ENCODE data around the gene RIC8B.

Gene RIC8B

DNA sequence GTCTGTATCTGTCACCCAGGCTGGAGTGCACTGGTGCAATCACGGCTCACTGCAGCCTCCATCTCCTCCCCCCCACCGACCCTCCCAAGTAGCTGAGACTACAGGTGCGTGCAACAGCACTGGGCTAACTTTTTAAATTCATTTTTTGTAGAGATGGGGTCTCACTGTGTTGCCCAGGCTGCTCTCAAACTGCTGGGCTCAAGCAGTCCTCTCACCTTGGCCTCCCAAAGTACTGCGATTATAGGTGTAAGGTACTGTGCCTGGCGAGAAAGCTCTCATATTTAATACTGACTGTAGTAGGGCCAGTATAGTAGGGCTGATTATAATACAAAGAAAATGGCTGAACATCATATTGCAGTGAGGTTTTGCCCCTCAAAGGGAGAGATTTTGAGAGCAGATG lies 2.4 kb downstream of the RIC8B start:
- TF ChIP-seq POLR2AphosphoS5 (IDR thresholded peaks at IDR 0.05; ENCODE audit: low read depth, low read length), result no peak
- TF ChIP-seq FOXP2 (optimal IDR thresholded peaks at IDR 0.05; ENCODE audit: borderline replicate concordance, extremely low read depth, extremely low read length, insufficient read depth), result no peak
- TF ChIP-seq TAF1 (IDR thresholded peaks at IDR 0.05; ENCODE audit: borderline replicate concordance, insufficient read depth, low read length), result no peak
- TF ChIP-seq, protein P1, sequence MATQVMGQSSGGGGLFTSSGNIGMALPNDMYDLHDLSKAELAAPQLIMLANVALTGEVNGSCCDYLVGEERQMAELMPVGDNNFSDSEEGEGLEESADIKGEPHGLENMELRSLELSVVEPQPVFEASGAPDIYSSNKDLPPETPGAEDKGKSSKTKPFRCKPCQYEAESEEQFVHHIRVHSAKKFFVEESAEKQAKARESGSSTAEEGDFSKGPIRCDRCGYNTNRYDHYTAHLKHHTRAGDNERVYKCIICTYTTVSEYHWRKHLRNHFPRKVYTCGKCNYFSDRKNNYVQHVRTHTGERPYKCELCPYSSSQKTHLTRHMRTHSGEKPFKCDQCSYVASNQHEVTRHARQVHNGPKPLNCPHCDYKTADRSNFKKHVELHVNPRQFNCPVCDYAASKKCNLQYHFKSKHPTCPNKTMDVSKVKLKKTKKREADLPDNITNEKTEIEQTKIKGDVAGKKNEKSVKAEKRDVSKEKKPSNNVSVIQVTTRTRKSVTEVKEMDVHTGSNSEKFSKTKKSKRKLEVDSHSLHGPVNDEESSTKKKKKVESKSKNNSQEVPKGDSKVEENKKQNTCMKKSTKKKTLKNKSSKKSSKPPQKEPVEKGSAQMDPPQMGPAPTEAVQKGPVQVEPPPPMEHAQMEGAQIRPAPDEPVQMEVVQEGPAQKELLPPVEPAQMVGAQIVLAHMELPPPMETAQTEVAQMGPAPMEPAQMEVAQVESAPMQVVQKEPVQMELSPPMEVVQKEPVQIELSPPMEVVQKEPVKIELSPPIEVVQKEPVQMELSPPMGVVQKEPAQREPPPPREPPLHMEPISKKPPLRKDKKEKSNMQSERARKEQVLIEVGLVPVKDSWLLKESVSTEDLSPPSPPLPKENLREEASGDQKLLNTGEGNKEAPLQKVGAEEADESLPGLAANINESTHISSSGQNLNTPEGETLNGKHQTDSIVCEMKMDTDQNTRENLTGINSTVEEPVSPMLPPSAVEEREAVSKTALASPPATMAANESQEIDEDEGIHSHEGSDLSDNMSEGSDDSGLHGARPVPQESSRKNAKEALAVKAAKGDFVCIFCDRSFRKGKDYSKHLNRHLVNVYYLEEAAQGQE (IDR thresholded peaks at IDR 0.05; ENCODE audit: insufficient read depth in 1 of 2, low read depth in 2 of 2, low read length in 2 of 2), result no peak
- no peak for TF ChIP-seq SIN3A (IDR thresholded peaks at IDR 0.05; ENCODE audit: borderline replicate concordance, insufficient read depth, low read length)

DNA sequence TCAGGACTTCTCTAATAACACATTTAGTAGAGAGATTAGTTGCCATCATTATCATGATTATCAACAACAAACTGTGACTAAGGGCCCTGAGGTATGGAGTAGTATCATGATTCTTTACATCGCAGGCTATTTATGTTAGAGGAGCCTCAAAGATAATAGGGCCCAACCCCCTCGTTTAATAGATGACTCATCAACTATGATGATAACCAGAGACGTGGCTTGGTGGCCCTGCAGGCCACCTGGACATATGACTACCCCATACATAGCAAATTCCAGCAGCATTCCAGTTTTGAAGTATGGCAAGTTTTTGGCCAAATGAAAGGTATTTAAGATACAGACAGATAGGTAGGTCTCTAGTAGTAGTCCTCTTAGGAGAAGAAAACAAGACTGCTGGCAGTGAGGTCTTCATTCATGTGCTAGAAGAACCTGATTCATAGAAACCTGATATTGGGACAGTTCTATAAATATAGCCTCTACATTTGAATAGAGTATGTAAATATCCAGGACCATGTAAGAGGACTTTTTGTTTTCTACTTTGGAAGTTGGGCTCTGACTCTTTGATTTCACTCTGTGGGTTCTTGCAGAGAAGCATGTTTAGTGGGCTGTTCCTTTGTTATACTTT lies 5.6 kb downstream of the RIC8B start:
- TF ChIP-seq TAF1 (IDR thresholded peaks at IDR 0.05; ENCODE audit: borderline replicate concordance, insufficient read depth, low read length) (no peak), POLR2AphosphoS5 (IDR thresholded peaks at IDR 0.05; ENCODE audit: low read depth, low read length) (no peak), FOXP2 (optimal IDR thresholded peaks at IDR 0.05; ENCODE audit: borderline replicate concordance, extremely low read depth, extremely low read length, insufficient read depth) (no peak), SIN3A (IDR thresholded peaks at IDR 0.05; ENCODE audit: borderline replicate concordance, insufficient read depth, low read length) (no peak)
- TF ChIP-seq, protein P1 (IDR thresholded peaks at IDR 0.05; ENCODE audit: insufficient read depth in 1 of 2, low read depth in 2 of 2, low read length in 2 of 2), result no peak

DNA sequence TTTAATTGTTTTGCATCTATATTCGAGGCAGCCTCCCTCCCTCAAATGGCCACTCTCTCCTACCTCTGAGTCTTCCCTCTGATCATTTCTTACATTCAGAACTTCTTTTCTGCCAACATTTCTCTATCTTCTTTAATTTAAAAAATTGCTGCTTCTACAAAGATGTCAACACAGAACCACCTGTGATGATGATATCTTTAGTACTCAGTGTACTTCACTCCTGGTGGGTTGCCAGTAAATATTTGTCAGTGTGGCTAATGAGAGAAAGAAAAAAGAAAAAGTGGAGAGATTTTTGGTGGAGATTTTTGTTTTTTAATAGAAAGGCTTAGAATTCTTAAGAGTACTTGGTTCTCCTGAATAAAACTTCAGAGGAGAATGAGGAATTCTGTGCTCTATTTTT lies 8.1 kb downstream of the RIC8B start:
- TF ChIP-seq, protein P1 (IDR thresholded peaks at IDR 0.05; ENCODE audit: insufficient read depth in 1 of 2, low read depth in 2 of 2, low read length in 2 of 2), result no peak
- no peak for TF ChIP-seq SIN3A (IDR thresholded peaks at IDR 0.05; ENCODE audit: borderline replicate concordance, insufficient read depth, low read length)
- no peak for TF ChIP-seq TAF1 (IDR thresholded peaks at IDR 0.05; ENCODE audit: borderline replicate concordance, insufficient read depth, low read length)
- TF ChIP-seq FOXP2 (optimal IDR thresholded peaks at IDR 0.05; ENCODE audit: borderline replicate concordance, extremely low read depth, extremely low read length, insufficient read depth), result no peak
- TF ChIP-seq POLR2AphosphoS5 (IDR thresholded peaks at IDR 0.05; ENCODE audit: low read depth, low read length), result no peak

DNA sequence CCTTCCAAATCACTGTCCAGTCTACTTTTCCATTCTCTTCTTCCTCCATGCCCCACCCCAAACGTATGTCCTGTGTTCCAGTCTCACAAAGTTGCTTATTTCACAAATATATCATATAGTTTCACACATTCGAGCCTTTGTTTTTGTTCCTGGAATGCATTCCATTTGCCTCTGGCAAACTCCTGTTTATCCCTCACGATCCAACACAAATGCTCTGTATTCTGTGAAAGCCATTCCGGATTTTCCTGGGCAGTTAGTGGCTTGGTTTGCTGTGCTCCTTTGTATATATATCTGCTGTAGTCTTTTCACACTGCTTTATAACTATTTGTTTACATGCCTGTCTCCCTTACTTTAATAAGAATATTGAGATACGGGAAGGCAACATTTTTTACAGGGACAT lies 9.0 kb downstream of the RIC8B start:
- TF ChIP-seq, protein P1 (IDR thresholded peaks at IDR 0.05; ENCODE audit: insufficient read depth in 1 of 2, low read depth in 2 of 2, low read length in 2 of 2), result no peak
- TF ChIP-seq TAF1 (IDR thresholded peaks at IDR 0.05; ENCODE audit: borderline replicate concordance, insufficient read depth, low read length) (no peak), SIN3A (IDR thresholded peaks at IDR 0.05; ENCODE audit: borderline replicate concordance, insufficient read depth, low read length) (no peak), POLR2AphosphoS5 (IDR thresholded peaks at IDR 0.05; ENCODE audit: low read depth, low read length) (no peak), FOXP2 (optimal IDR thresholded peaks at IDR 0.05; ENCODE audit: borderline replicate concordance, extremely low read depth, extremely low read length, insufficient read depth) (no peak)
